ENCODE measurements around the gene MAB21L4.

DNA sequence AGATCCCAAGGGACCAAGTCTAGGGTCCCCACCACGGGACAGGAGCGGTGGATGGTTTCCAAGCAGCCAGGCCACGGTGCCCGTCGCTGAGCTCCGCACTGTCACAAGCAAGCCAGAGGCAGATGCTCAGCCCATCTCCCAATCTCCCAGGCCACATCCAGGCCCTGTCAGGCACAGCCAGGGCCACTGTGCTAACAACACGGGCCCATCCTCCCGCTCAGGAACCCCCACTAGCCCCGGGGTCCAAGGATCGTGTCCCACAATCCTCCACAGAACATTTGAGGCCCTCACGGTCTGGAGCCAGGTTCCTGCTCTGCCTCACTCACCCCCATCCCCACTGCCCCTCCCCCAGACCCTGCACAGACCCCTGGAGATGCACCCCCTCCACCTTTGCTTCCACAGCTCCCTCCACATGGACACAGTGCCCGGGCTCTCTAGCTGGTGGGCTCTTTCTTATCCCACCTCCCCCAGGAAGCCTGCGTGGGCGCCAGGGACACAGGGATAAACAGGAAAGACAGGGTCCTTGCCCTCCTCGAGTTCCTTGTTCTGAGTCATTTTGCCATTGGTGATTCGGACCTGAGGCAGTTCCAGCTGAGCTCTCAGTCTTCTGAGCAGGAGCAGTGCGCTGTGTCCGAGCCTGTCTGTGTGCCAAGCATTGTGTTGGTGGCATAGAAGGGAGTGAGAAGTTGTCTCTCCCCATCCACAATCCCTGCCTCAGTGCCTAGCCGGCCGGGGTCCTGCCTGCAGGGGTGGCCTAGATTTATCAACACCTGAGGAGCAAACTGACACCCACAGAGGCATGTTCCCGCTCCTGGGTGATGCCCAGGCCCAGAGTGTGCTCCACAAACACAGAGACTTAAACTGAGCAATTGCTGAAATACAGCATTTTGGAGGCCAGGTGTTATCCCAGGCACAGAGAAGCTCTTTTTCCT lies 17.2 kb upstream of the MAB21L4 start:
- no peak for TF ChIP-seq CTCF (IDR thresholded peaks at IDR 0.05)
- no peak for TF ChIP-seq POLR2A (IDR thresholded peaks at IDR 0.05)

Data from thyroid gland (tissue), 4 donors.